ENCODE results near the gene DGLUCY.

DGLUCY gene

DNA sequence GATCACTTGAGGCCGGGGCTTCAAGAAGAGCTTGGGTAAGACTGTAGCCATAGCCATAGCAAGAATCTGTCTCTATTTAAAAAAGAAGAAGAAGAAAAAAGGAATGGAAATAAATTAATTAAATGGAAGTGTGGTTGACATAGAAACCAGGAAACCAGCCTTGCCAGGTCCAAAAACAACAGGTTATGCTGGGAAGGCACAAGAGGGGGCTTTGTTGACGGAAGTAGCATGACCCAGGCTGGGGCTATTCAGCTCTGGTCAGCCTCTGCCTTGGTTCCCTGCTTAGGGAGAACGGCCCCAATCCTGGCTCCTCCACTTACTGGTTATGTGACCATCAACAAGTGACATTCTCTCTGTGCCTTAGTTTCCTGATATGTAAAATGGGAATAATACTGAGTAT is 145.0 kb downstream of the DGLUCY start:
- TF ChIP-seq, protein P1, sequence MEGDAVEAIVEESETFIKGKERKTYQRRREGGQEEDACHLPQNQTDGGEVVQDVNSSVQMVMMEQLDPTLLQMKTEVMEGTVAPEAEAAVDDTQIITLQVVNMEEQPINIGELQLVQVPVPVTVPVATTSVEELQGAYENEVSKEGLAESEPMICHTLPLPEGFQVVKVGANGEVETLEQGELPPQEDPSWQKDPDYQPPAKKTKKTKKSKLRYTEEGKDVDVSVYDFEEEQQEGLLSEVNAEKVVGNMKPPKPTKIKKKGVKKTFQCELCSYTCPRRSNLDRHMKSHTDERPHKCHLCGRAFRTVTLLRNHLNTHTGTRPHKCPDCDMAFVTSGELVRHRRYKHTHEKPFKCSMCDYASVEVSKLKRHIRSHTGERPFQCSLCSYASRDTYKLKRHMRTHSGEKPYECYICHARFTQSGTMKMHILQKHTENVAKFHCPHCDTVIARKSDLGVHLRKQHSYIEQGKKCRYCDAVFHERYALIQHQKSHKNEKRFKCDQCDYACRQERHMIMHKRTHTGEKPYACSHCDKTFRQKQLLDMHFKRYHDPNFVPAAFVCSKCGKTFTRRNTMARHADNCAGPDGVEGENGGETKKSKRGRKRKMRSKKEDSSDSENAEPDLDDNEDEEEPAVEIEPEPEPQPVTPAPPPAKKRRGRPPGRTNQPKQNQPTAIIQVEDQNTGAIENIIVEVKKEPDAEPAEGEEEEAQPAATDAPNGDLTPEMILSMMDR (IDR thresholded peaks at IDR 0.05) = no peak

GRCh38 chr14:91261115-91261514 is 147.2 kb downstream of the DGLUCY start:
- TF ChIP-seq, protein P1 (IDR thresholded peaks at IDR 0.05) = no peak

GRCh38 chr14:91261986-91262549 is 148.2 kb downstream of the DGLUCY start:
- TF ChIP-seq, protein P1 (IDR thresholded peaks at IDR 0.05) = no peak

DNA sequence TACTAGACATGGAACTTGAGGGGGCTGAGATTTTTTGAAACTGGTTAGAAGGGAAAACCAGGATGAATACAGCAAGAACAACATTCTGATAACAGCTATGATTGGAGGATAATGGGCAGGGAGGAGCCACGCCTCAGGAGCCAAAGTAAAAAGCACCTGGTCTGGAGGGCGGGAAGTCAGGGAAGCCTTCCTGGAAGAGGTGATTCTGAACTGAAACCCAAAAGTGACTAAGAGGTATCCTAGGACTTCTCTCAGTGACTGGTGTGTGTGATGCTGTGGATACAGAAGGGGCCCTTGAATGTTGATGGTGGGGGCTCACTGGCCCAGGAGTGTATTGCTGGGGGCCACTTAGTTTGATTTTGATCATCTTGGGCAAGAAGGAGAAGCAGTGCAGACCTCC is 149.5 kb downstream of the DGLUCY start:
- TF ChIP-seq, protein P1 (IDR thresholded peaks at IDR 0.05) = no peak

GRCh38 chr14:91264151-91265150 is 150.6 kb downstream of the DGLUCY start:
- TF ChIP-seq, protein P1 (IDR thresholded peaks at IDR 0.05) = no peak

GRCh38 chr14:91265404-91265803 is 151.5 kb downstream of the DGLUCY start:
- TF ChIP-seq, protein P1 (IDR thresholded peaks at IDR 0.05) = no peak

DNA sequence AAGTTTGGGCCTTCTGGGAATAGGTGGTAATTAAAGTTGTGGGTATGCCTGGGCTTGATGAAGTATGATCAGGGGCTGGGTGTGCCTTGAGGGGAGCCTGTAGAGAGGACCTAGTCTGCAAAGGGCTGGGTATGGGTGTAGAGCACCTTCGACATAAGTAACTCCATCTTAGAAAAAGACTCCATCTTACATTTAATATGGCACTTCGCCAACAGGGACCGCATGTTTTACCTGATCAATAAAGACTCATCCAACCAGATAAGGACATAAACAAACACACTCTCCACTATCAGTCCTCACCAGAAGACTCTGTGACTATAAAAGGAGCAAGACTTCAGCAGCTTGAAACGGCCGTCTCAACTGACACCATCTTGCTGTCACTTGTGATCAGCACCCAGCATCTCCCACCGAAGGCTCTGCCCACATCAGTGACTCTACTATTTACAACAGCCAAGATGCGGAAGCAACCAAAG is 154.1 kb downstream of the DGLUCY start:
- TF ChIP-seq, protein P1 (IDR thresholded peaks at IDR 0.05) = no peak

Measured in LNCAP (cell line).